Tongue (tissue), 2 donors: ENCODE data around the gene ERN1. TPM values are rescaled to one million over a fixed set of nuclear protein-coding genes. Genes with fewer than 3 reads are reported as not detected.
A peak's percentile ranks its signal among the peaks of the same experiment; 100 is the strongest.

ENCODE experiments used
- DNase-seq: peaks from one replicate; pipeline ENCODE4 v3.0.0-alpha.2; 2015
- total RNA-seq: library from RNA; depleted of rRNA; stranded (reverse); fragments of >200 nt; gene quantifications from one replicate; pipeline ENCODE4 v1.2.3, GENCODE V29; 2014

ERN1 gene
- total RNA-seq, 1 donor from 2014 or later, result 9.4 TPM

GRCh38 chr17:64109400-64109799 is 20.5 kb downstream of the ERN1 start:
- no peak for DNase-seq

GRCh38 chr17:64107500-64108236 is 22.3 kb downstream of the ERN1 start:
- DNase-seq, result no peak

DNA sequence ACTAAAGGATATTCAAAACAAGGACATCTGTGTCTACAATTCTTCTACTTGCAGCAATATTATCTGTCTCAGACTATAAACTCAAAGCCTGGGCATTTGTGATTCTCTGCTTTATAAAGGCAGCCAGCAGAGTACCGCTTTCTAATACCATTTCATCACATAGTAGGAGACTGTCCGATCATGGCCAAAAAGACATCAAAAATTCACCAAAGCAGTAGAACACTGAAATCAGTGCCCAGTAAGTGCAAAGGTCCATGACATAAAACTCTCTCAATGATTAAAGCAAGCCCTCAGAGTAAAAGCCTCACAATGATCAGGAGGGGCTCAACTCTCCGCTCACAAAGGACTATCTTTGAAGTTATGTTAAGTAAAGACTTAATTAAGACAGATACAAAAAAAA is 23.0 kb downstream of the ERN1 start:
- DNase-seq, result no peak

DNA sequence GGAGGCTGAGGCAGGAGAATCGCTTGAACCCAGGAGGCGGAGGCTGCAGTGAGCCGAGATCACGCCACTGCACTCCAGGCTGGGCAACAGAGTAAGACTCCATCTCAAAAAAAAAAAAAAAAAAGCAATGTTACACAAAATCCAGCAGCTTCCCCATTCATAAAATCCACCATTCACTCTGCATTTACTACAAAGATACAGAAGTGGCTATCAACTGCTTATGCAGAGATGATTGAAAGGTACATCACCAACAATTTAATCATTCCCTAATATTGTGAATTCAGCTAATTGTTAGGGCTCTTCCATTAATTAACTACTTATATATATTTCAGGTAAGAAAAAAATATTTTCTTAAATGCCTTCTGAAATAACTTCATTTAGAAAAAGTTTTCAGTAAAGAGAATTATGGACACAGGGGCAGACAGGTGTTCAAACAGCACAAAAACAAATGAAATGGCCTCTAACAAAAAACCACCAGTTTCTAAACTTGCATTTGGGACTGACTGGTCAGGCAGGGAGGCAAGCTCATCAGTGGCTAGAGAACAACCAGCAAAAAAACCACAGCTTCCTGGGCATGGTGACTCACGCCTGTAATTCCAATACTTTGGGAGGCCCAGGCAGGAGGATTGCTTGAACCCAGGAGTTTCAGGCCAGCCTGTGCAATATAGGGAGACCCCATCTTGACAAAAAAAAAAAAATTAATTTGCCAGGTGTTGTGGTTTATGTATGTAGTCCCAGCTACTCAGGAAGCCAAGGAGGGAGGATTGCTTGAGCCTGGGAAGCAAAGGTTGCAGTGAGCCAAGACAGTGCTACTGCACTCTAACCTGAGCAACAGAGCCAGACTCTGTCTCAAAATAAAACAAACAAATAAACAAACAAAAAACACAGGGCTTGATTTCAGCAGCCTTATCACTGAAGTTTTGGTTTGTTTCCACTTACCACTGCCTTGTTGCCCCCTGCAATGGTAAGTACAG is 26.3 kb downstream of the ERN1 start:
- DNase-seq, result no peak

- DNase-seq, result no peak
Measured at GRCh38 chr17:64102627-64103390, 27.1 kb downstream of the ERN1 start.

DNA sequence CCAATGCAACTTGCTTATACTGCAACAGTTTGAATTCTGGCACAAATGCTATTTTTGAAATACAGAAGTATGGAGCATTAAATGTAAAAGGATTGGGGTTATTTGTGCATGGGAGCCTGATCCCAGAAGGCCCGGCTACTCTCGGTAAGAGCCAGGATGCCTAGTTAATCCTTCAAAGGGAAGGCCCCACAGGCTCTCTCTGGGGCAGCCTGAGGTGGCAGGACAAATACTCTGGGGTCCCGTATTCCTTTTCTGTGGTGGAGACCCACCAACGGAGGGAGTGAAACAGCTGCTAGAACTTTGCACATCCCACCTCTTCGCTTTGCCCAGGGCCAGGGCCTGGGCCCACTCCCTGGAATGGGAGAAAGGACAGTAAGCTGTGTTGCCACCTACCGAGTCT is 30.4 kb downstream of the ERN1 start:
- no peak for DNase-seq

- peak; percentile 30 for DNase-seq
Measured at GRCh38 chr17:64097196-64097936, 32.6 kb downstream of the ERN1 start.

DNA sequence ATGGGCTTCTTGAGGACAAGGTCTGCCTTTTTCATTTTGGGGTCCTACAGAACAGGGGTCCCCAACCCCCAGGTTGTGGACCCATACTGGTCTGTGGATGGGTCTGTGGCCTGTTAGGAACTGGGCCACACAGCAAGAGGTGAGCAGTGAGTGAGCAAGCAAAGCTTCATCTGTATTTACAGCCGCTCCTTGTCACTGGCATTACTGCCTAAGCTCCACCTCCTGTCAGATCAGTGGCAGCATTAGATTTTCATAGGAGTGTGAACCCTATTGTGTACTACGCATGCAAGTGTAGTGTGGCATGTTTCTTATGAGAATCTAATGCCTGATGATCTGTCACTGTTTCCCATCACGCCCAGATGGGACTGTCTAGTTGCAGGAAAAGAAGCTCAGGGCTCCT is 33.9 kb downstream of the ERN1 start:
- DNase-seq, result no peak

GRCh38 chr17:64095144-64095882 is 34.6 kb downstream of the ERN1 start:
- peak; percentile 28 for DNase-seq

DNA sequence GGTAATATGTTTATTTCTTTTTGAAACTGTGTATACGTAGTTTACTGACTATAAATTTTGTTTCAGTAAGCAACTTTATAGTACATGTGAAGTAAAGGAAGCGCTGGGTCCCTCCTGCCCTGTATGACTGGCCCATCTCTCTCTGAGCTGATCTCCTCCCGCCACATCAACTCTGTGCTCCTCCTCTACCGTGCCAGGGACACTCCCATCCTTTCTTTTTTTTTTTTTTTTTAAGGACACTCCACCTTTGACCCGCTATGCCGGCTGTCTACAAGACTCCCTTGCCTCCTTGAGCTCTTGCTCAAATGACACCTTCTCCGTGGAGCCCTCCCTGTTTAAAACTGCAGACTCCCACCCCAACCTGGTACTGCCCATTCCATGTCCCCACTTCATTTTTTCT is 35.5 kb downstream of the ERN1 start:
- no peak for DNase-seq

DNA sequence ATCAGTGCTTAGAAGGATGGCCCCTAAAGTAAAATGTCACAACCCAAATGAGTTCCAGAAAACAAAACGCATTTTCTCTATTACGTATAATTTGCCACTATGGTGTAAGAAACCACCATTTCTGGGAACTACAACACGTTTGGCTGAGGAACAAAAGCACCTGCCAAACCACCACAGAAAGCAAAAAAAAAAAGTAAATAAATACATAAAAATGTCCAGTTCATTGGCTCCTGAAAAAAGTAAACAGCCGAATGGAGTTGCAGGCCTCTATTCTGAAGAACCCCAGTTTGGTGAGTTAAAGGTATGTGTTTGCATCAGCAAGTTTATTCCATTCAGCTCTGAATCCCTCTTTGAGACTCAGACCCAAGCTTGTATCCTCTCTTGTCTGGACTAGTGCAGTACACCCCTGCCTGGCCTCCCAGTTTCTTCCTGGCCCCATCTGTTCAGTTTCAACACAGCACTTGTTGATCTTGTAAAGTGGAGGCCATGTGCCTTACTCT is 36.9 kb downstream of the ERN1 start:
- DNase-seq, result no peak

- no peak for DNase-seq
Measured at GRCh38 chr17:64092113-64092512, 37.8 kb downstream of the ERN1 start.

DNA sequence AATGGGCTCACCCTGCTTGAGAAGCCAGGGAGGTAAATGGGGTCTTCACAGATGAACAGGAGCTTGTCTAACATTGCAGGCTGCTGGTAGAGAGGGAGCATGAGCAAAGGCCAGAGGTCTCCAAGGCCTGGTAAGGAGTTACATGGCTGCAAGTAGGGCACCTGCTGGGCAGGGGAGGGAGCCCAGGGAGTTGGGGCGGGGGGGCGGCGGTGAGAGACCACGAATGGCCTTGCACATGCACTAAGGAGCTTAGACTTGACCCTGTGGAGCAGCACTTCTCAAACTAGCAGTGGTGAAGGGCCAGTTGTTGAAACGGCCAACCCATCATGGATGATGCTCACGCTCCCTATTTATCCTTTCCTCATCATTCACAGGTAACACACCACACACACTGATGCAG is 38.4 kb downstream of the ERN1 start:
- DNase-seq, result no peak

DNA sequence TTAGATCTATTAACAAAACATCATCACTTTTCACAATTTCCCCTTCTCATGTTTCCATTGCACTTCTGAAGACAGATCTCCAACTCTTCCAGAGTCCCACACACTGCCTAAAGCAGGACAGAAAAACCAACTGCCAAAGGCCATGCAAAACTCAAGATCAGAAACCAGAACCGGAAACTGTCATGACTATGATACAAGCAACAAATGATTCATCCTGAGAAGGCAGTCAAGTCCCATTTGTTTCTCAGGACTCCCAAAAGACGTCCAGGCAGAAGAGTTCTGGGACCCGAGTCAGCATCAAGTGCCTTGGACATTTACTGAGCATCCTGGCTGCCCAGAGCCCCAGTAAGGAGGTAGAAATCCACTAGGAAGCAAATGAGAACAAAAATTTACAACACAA is 38.8 kb downstream of the ERN1 start:
- DNase-seq, result no peak

- no peak for DNase-seq
Measured at GRCh38 chr17:64090144-64090543, 39.8 kb downstream of the ERN1 start.

DNA sequence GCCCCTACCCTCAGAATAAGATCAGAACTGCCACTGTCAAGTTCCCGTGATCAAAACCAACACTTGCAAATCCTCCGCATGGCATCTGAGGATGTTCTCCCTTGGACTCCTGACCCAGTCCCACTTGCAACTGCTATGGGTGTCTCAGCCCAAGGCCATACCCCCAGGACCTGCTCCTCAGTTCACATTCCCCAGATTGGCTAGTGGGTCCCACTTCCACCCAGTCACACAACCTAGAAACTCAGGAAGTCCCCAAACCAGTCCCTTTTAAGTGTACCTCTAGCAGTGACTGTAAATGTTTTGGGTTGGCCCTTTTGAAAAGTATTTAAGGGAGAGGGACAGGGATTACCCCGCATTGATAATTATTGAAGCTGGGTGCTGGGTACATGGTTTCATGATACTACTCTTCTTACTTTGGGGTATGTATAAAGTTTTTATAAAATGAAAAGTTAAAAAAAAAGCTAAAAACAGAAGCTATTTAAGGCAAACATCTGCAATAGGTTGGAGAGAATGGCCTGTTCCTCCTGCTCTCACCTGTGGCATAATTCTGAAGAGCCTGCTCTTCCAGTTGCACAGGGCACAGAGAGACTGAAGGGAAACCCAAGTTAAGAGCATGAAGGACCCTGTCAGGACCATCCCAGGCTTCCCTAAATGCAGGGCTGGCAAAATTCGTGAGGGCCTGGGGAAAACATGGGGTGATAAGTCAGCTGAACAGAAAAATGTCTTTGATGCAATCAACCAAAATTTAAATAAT is 42.5 kb downstream of the ERN1 start:
- DNase-seq, result no peak

GRCh38 chr17:64085650-64086005 is 44.3 kb downstream of the ERN1 start:
- DNase-seq, result no peak

- no peak for DNase-seq
Measured at GRCh38 chr17:64084940-64085649, 44.8 kb downstream of the ERN1 start.

DNA sequence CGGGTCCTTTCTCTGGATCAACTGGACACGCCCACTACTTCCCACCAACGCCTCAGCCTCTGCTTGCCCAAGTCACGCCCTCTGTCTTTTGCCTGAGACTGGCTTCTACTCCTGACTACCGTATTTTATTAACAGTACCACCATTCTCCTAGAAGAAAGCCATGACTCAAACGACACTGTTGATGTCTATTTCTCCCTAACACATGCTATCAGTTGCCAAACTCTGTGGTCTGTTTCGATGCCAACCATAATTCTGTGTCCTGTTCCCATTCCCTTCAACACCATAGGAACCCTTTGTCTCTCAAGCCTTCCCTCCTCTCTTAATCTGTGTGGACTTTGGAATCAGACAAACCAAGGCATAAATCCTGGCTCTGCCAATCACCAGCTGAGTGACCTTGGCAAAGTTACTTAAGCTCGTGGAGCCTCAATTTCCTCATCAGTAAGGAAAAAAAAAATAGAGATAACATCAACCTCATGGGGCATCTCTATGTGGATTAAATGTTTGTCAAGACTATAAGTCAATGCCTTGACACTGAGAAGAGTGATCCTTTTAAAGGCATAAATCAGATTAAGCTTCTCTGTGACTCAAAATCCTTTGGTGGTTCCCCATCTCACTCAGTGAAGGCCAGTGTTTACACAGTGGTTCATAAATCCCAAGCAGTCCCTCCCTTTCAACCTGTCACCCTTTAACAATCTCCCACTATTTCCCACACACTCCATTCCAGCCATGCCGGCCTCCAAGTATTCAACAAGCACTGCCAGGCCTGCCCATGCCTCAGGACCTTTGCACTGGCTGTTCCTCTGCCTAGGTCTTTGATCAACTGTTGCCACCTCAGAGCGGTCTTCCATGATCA is 45.6 kb downstream of the ERN1 start:
- no peak for DNase-seq
